ENCODE results near the gene MLPH. TPM values are rescaled to one million over a fixed set of nuclear protein-coding genes. Genes with fewer than 3 reads are reported as not detected.
A peak's percentile ranks its signal among the peaks of the same experiment; 100 is the strongest.

The MLPH gene, protein sequence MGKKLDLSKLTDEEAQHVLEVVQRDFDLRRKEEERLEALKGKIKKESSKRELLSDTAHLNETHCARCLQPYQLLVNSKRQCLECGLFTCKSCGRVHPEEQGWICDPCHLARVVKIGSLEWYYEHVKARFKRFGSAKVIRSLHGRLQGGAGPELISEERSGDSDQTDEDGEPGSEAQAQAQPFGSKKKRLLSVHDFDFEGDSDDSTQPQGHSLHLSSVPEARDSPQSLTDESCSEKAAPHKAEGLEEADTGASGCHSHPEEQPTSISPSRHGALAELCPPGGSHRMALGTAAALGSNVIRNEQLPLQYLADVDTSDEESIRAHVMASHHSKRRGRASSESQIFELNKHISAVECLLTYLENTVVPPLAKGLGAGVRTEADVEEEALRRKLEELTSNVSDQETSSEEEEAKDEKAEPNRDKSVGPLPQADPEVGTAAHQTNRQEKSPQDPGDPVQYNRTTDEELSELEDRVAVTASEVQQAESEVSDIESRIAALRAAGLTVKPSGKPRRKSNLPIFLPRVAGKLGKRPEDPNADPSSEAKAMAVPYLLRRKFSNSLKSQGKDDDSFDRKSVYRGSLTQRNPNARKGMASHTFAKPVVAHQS
- total RNA-seq (2011; cell fraction: chromatin; rRNA removed; ENCODE audit: low replicate concordance) = not detected in 2 replicates
- total RNA-seq (2011; cell fraction: nucleolus; rRNA removed) = not detected in 2 replicates
- not detected in 2 replicates for total RNA-seq (2011; cell fraction: nucleoplasm; rRNA removed)
- total RNA-seq (2014; rRNA removed) = not detected in 2 replicates
- not detected in 2 replicates for total RNA-seq (2014; rRNA removed; fragmentation: Illumina TruSeq; extraction: Trizol)
- total RNA-seq (2015; rRNA removed; fragmentation: Illumina TruSeq; extraction: Trizol) = not detected in 2 replicates
- 0.22 and 0.65 TPM in 2 replicates for total RNA-seq (2021)
- polyA plus RNA-seq (2011; rRNA removed) = not detected in 2 replicates
- not detected in 2 replicates for polyA plus RNA-seq (2011; cell fraction: cytosol; rRNA removed)
- polyA plus RNA-seq (2011; cell fraction: nucleus; rRNA removed) = 0.24 TPM in 1 of 2 replicates, not detected in the other
- polyA plus RNA-seq (2012) = 0.12 and 0.25 TPM in 2 replicates
- polyA plus RNA-seq (2014; fragmentation: Illumina TruSeq; extraction: Trizol) = not detected in 2 replicates
- not detected for polyA plus RNA-seq (2014; fragmentation: Nextera tagmentation; extraction: Ambion mirVana)
- not detected in 2 replicates for polyA plus RNA-seq (2014; rRNA removed)
- polyA minus RNA-seq (2011; rRNA and poly(A)+ RNA removed) = not detected in 2 replicates
- not detected in 2 replicates for polyA minus RNA-seq (2011; cell fraction: cytosol; rRNA and poly(A)+ RNA removed)
- not detected in 2 replicates for polyA minus RNA-seq (2011; cell fraction: nucleus; rRNA and poly(A)+ RNA removed)
- Bru-seq, nascent RNA = percentile 22 among the genes with signal in this experiment
- BruChase-seq, experiment 1, labeled RNA remaining after a 2-hour chase = percentile 23 among the genes with signal in this experiment
- percentile 23 among the genes with signal in this experiment for BruChase-seq, experiment 2, labeled RNA remaining after a 6-hour chase
- long read RNA-seq, experiment 1 = 0 reads
- long read RNA-seq, experiment 2 = 0 reads
- long read RNA-seq, experiment 3 = 0 reads

DNA sequence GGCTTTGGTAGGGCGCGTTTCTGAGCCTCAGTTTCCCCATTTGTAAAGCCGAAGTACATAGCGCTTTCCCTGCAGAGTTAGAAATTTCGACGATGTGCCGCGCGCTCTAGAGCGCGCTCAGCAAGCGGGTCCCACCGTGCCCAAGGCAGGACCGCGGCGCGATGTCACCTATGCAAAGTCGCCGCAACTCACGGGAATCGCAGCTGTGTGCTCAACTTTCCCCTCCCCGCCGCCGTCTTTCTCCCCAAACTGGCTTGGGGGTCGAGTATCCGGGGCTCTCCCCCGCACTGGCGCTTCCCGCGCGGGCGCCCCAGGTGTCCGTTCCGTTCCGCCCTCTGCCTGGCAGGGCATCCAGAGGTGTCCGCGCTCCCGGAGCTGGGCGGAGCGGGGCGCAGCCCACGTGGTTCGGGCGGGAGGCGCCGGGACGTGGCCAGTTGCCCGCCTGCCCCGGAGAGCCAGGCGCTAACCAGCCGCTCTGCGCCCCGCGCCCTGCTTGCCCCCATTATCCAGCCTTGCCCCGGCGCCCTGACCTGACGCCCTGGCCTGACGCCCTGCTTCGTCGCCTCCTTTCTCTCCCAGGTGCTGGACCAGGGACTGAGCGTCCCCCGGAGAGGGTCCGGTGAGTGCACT is at the start of gene MLPH:
Gene MLPH (plus strand): TSS at position 433 of the 630 bp plus-strand sequence. CDS start 6,176 bp downstream, outside the sequence.
- H3K79me2 ChIP-seq (ENCODE audit: control insufficient read depth, insufficient read depth, low read length) = no peaks in the 10 kb centered on the region
- no peak for FAIRE-seq
- H2AFZ ChIP-seq (ENCODE audit: low read depth, low read length) = no peak within 1 kb of the TSS
- H3K9me1 ChIP-seq (ENCODE audit: control insufficient read depth, insufficient read depth, low read length) = no peaks in the 10 kb centered on the region
- 29% methylated on average over 28 of the region's 63 CpGs for WGBS (ENCODE audit: insufficient coverage, low coverage, missing lambda C conversion rate)
- peaks cover 0 to 22% of the 10 kb centered on the region in 2 experiments; a peak in 2 of 5 replicates for H3K27me3 ChIP-seq (ENCODE audit: control insufficient read depth in 2 of 2, insufficient read depth in 2 of 2, low read length in 2 of 2)
- H3K4me2 ChIP-seq (ENCODE audit: insufficient read depth, low read length) = no peak within 1 kb of the TSS
- no peak for DNase-seq (ENCODE audit: extremely low read depth in 1 of 4, low spot score in 3 of 4)
- H3K4me1 ChIP-seq (replicated peaks in 1 of 2; ENCODE audit: control insufficient read depth in 2 of 2, insufficient read depth in 2 of 2, low read length in 2 of 2) = no peaks in the 10 kb centered on the region
- H3K9ac ChIP-seq (ENCODE audit: insufficient read depth in 1 of 2, low read depth in 2 of 2, low read length in 2 of 2) = no peak within 1 kb of the TSS
- no peaks in the 10 kb centered on the region for H4K20me1 ChIP-seq (replicated peaks; ENCODE audit: control insufficient read depth, insufficient read depth, low read length)
- no peak within 1 kb of the TSS for H3K4me3 ChIP-seq
- ChIA-PET POLR2A (no interaction called here), CTCF (ENCODE audit: low intra/inter-chr PET ratio) (no interaction called here)
- no peak for ATAC-seq
- no TSS peak for BruUV-seq (replicated peaks)
- intact Hi-C loops (cut with micrococcal nuclease) (no loop called here), in situ Hi-C loops (cut with MboI) (no loop called here)
- no peaks in the 10 kb centered on the region for H3K36me3 ChIP-seq (ENCODE audit: control insufficient read depth, insufficient read depth, low read length)
- H3K9me3 ChIP-seq (replicated peaks; ENCODE audit: control insufficient read depth, insufficient read depth, low read depth, low read length) = peaks cover 1% of the 10 kb centered on the region; the same call in 1 of the 2 replicates
- no peak within 1 kb of the TSS for H3K27ac ChIP-seq (ENCODE audit: extremely low read depth, low read depth, low read length)
- TF ChIP-seq ZNF253 (CRISPR knock-in tag; conservative IDR thresholded peaks at IDR 0.05) (no peak), MYC (IDR thresholded peaks at IDR 0.05; ENCODE audit: low read depth, low read length) (no peak), MYC (CRISPR knock-in tag; IDR thresholded peaks at IDR 0.05; ENCODE audit: borderline replicate concordance, low read depth) (no peak), NFYB (IDR thresholded peaks at IDR 0.05; ENCODE audit: extremely low read depth, insufficient read length) (no peak), CBX2 (IDR thresholded peaks at IDR 0.05; ENCODE audit: insufficient read depth, low read length, poor library complexity, severe bottlenecking) (no peak), HMG20A (CRISPR knock-in tag; conservative IDR thresholded peaks at IDR 0.05) (no peak), E2F3 (CRISPR knock-in tag; IDR thresholded peaks at IDR 0.05) (no peak), POLR3G (IDR thresholded peaks at IDR 0.05; ENCODE audit: extremely low read depth, insufficient read length, insufficient replicate concordance) (no peak), SREBF1 (IDR thresholded peaks at IDR 0.05; ENCODE audit: borderline replicate concordance, low read depth, low read length) (no peak), HNRNPH1 (optimal IDR thresholded peaks at IDR 0.05; ENCODE audit: low read depth, low read length) (no peak), IFI16 (CRISPR knock-in tag; IDR thresholded peaks at IDR 0.05) (no peak)
- TF ChIP-seq, protein P1, sequence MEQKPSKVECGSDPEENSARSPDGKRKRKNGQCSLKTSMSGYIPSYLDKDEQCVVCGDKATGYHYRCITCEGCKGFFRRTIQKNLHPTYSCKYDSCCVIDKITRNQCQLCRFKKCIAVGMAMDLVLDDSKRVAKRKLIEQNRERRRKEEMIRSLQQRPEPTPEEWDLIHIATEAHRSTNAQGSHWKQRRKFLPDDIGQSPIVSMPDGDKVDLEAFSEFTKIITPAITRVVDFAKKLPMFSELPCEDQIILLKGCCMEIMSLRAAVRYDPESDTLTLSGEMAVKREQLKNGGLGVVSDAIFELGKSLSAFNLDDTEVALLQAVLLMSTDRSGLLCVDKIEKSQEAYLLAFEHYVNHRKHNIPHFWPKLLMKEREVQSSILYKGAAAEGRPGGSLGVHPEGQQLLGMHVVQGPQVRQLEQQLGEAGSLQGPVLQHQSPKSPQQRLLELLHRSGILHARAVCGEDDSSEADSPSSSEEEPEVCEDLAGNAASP (IDR thresholded peaks at IDR 0.05) = no peak
- TF ChIP-seq, protein P2, sequence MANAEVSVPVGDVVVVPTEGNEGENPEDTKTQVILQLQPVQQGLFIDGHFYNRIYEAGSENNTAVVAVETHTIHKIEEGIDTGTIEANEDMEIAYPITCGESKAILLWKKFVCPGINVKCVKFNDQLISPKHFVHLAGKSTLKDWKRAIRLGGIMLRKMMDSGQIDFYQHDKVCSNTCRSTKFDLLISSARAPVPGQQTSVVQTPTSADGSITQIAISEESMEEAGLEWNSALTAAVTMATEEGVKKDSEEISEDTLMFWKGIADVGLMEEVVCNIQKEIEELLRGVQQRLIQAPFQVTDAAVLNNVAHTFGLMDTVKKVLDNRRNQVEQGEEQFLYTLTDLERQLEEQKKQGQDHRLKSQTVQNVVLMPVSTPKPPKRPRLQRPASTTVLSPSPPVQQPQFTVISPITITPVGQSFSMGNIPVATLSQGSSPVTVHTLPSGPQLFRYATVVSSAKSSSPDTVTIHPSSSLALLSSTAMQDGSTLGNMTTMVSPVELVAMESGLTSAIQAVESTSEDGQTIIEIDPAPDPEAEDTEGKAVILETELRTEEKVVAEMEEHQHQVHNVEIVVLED (CRISPR knock-in tag; IDR thresholded peaks at IDR 0.05) = no peak

All from K562 (cell line).